Measurements from ENCODE around the gene ARHGAP18.

Gene ARHGAP18

GRCh38 chr6:129555206-129555832, 154.7 kb downstream of the ARHGAP18 start:
- DNase-seq (ENCODE audit: extremely low read depth, low read depth), result no peak
- TF ChIP-seq, protein P1, sequence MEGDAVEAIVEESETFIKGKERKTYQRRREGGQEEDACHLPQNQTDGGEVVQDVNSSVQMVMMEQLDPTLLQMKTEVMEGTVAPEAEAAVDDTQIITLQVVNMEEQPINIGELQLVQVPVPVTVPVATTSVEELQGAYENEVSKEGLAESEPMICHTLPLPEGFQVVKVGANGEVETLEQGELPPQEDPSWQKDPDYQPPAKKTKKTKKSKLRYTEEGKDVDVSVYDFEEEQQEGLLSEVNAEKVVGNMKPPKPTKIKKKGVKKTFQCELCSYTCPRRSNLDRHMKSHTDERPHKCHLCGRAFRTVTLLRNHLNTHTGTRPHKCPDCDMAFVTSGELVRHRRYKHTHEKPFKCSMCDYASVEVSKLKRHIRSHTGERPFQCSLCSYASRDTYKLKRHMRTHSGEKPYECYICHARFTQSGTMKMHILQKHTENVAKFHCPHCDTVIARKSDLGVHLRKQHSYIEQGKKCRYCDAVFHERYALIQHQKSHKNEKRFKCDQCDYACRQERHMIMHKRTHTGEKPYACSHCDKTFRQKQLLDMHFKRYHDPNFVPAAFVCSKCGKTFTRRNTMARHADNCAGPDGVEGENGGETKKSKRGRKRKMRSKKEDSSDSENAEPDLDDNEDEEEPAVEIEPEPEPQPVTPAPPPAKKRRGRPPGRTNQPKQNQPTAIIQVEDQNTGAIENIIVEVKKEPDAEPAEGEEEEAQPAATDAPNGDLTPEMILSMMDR (IDR thresholded peaks at IDR 0.05; ENCODE audit: low read depth, low read length), result no peak

GRCh38 chr6:129552413-129552812, 157.6 kb downstream of the ARHGAP18 start:
- DNase-seq (ENCODE audit: extremely low read depth, low read depth), result no peak
- TF ChIP-seq, protein P1 (IDR thresholded peaks at IDR 0.05; ENCODE audit: low read depth, low read length), result no peak

DNA sequence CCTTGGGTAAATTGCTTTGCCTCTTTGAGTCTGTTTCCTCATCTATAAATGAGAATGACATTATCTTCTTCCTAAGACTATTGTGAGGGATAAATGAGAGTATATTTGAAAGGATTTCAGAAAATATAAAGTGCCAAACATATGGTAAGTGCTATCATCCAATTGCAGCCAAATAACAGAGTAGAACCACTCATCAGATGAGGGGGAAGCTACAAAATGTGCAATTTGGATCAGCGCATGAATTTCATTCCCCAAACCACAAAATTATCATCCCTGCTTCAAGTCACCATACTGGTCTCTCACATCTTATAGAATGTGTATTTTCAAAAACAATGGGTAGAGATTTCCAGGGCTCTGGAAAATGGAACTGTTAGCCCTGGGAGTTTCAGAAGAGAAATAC, 158.5 kb downstream of the ARHGAP18 start:
- DNase-seq (ENCODE audit: extremely low read depth, low read depth), result no peak
- TF ChIP-seq, protein P1 (IDR thresholded peaks at IDR 0.05; ENCODE audit: low read depth, low read length), result no peak

- DNase-seq (ENCODE audit: extremely low read depth, low read depth), result no peak
Observed at GRCh38 chr6:129546702-129547101, 163.3 kb downstream of the ARHGAP18 start.

DNA sequence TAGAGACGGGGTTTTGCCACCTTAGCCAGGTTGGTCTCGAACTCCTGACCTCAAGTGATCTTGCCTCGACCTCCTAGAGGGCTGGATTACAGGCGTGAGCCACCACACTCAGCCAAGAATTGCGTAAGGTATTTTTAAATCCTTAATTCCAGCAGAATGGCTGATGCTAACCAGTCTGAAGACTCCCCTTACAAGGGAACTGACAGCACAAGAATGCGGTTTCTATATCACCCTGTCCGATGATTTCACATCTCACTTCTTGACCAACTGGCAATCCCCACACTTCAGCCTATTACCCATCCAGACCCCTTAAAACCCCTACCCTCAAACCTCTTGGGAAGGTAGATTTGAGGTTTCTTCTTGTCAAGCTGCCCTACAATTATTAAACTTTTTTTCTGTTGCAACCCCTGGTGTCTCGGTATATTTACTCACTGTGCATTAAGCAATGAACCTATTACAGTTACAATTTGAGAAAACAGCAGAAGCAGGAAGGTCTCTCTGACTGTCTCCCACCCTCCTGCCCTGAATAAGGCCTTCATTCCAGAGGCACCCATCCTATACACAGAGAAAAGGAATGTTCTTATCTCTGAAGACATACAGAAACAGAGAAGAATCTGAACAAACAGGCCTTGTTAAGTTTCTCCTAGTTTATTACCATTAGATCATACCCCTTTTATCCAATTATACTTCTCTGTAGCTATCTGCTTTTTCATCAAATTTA, 164.9 kb downstream of the ARHGAP18 start:
- DNase-seq (ENCODE audit: extremely low read depth, low read depth), result no peak
- TF ChIP-seq, protein P1 (IDR thresholded peaks at IDR 0.05; ENCODE audit: low read depth, low read length), result no peak

More at GRCh38 chr6:129546702-129547101, 163.3 kb downstream of the ARHGAP18 start:
- TF ChIP-seq, protein P1 (IDR thresholded peaks at IDR 0.05; ENCODE audit: low read depth, low read length), result no peak

DNA sequence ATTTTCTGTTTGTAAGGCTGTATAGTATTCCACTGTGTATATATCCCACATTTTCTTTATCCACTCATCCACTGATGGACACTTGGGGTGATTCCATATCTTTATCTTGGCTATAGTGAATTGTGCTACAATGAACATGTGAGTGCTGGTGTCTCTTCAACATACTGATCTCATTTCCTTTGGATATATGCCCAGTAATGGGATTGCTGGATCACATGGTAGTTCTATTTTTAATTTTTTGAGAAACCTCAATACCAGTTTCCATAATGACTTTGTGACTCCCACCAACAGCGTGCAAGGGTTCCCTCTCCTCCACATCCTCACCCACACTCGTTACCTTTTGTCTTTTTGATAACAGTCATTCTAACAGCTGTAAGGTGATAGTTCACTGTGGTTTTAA, 166.0 kb downstream of the ARHGAP18 start:
- no peak for DNase-seq (ENCODE audit: extremely low read depth, low read depth)
- TF ChIP-seq, protein P1 (IDR thresholded peaks at IDR 0.05; ENCODE audit: low read depth, low read length), result no peak

GRCh38 chr6:129542705-129543104, 167.3 kb downstream of the ARHGAP18 start:
- DNase-seq (ENCODE audit: extremely low read depth, low read depth), result no peak
- TF ChIP-seq, protein P1 (IDR thresholded peaks at IDR 0.05; ENCODE audit: low read depth, low read length), result no peak

Measured in AG09319 (cell line).